ENCODE data around the gene TSC2.
"Not testable (repeated sequence)": the region's sequence is repeated elsewhere in the genome, so short reads cannot be mapped to it uniquely, and the experiment has no call there.

- not testable (repeated sequence) for TF ChIP-seq POLR2A, CTCF, POLR2AphosphoS5 (IDR thresholded peaks at IDR 0.05)
Observed at GRCh38 chr16:2114225-2114624, 66.4 kb downstream of the TSC2 start.
